Gastrocnemius medialis (tissue), 4 donors: ENCODE results near the gene STAMBP. TPM values are rescaled to one million over a fixed set of nuclear protein-coding genes. Genes with fewer than 3 reads are reported as not detected.
"Not testable (repeated sequence)": the region's sequence is repeated elsewhere in the genome, so short reads cannot be mapped to it uniquely, and the experiment has no call there.

Experiments used
- ATAC-seq, 2 donors: fragments of 150-250 bp; one replicate each; pipeline ENCODE4 v1.9.1; 2016
- DNase-seq, 2 donors: peaks; one replicate each; pipeline ENCODE4 v3.0.0-alpha.2; 2019
- H3K27ac ChIP-seq, 4 donors: fragments of 200-600 bp; sonication (generic); 1 replicate in 1 of 4; 2 replicates in 3 of 4; pipeline ENCODE4 v1.5.1; 2016 to 2018; ENCODE audit warnings: mild to moderate bottlenecking in 2 of 4, moderate library complexity in 1 of 4
- H3K27me3 ChIP-seq, 3 donors: fragments of 200-600 bp; sonication (generic) in 2 of 3; 1 replicate in 1 of 3; 2 replicates in 2 of 3; pipeline versions ENCODE4 v1.5.1 to v1.6.0; 2016 to 2019; ENCODE audit warnings: mild to moderate bottlenecking in 1 of 3, moderate library complexity in 1 of 3
- H3K36me3 ChIP-seq, 2 donors: fragments of 200-600 bp; sonication (generic) in 1 of 2; one replicate each; pipeline ENCODE4 v1.5.1; 2017 to 2018
- H3K4me1 ChIP-seq, 2 donors: fragments of 200-600 bp; sonication (generic) in 1 of 2; one replicate each; pipeline ENCODE4 v1.5.1; 2016 to 2017; ENCODE audit warnings: mild to moderate bottlenecking in 2 of 2
- H3K4me3 ChIP-seq, 4 donors: fragments of 200-600 bp; sonication (generic) in 3 of 4; 1 replicate in 1 of 4; 2 replicates in 3 of 4; pipeline ENCODE4 v1.5.1; 2016 to 2019; ENCODE audit warnings: mild to moderate bottlenecking in 2 of 4
- H3K9me3 ChIP-seq, 3 donors: fragments of 200-600 bp; sonication (generic) in 2 of 3; 1 replicate in 1 of 3; 2 replicates in 2 of 3; pipeline ENCODE4 v1.5.1; 2016 to 2019
- POLR2A ChIP-seq, 2 donors: fragments of 450-650 bp; IDR thresholded peaks; one replicate each; pipeline ENCODE4 v1.6.1; 2017; ENCODE audit warnings: antibody characterized with exemption in 2 of 2, mild to moderate bottlenecking in 2 of 2, moderate library complexity in 2 of 2
- in situ Hi-C, 4 donors: fragments of 200-750 bp; cut with MboI; loops; one replicate each; pipeline versions ENCODE4 v1.15.0 to v1.8.0; 2017; ENCODE audit warnings: low sequenced_read_pairs in 4 of 4
- intact Hi-C: fragments of 100-400 bp; cut with DNase I; formaldehyde crosslinking; loops from one replicate; pipeline ENCODE4 v1.15.1; 2023; ENCODE audit warnings: low total_unique reads
- total RNA-seq, 4 donors: library from RNA; depleted of rRNA; stranded (reverse); fragments of >200 nt; gene quantifications; one replicate each; pipeline versions ENCODE4 v1.1.0 to v1.2.3, GENCODE V29; 2016
- TF ChIP-seq, protein P1 (sequence below), 5 experiments: fragments of 450-650 bp in 3 of 5; fragments of 200-600 bp in 2 of 5; sonication (generic) in 2 of 5; IDR thresholded peaks in 4 of 5; conservative IDR thresholded peaks in 1 of 5; 1 replicate in 4 of 5; 2 replicates in 1 of 5; pipeline ENCODE4 v1.5.1; 2016 to 2019; ENCODE audit warnings: antibody characterized with exemption in 5 of 5, mild to moderate bottlenecking in 3 of 5, moderate library complexity in 3 of 5

Gene STAMBP
- total RNA-seq, 4 donors from 2014 or later = 38.0 to 85.4 (median 67.1) TPM

DNA sequence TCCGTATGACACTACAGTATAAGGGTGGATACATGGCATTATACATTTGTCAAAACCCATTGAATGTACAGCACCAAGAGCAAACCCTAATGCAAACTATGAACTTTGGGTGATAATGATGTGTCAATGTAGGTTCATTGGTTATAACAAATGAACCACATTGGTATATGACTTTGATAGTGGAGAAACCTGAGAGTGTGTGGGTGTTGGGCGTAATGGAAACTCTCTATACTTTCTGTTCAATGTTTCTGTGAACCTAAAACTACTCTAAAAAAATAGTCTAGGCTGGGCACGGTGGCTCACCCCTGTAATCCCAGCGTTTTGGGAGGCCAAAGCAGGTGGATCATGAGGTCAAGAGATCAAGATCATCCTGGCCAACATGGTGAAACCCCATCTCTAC lies 57.6 kb downstream of the STAMBP start:
- no peaks in the 10 kb centered on the region for H3K9me3 ChIP-seq
- TF ChIP-seq, protein P1, sequence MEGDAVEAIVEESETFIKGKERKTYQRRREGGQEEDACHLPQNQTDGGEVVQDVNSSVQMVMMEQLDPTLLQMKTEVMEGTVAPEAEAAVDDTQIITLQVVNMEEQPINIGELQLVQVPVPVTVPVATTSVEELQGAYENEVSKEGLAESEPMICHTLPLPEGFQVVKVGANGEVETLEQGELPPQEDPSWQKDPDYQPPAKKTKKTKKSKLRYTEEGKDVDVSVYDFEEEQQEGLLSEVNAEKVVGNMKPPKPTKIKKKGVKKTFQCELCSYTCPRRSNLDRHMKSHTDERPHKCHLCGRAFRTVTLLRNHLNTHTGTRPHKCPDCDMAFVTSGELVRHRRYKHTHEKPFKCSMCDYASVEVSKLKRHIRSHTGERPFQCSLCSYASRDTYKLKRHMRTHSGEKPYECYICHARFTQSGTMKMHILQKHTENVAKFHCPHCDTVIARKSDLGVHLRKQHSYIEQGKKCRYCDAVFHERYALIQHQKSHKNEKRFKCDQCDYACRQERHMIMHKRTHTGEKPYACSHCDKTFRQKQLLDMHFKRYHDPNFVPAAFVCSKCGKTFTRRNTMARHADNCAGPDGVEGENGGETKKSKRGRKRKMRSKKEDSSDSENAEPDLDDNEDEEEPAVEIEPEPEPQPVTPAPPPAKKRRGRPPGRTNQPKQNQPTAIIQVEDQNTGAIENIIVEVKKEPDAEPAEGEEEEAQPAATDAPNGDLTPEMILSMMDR (IDR thresholded peaks at IDR 0.05 in 4 of 5, conservative IDR thresholded peaks at IDR 0.05 in 1 of 5) = no peak
- TF ChIP-seq POLR2A (IDR thresholded peaks at IDR 0.05) = no peak
- H3K36me3 ChIP-seq = no peaks in the 10 kb centered on the region
- no peak overlapping the region for H3K4me3 ChIP-seq
- ATAC-seq (no peak), DNase-seq (no peak)
- no peak overlapping the region for H3K27ac ChIP-seq
- in situ Hi-C loops = no loop called here
- no peaks in the 10 kb centered on the region for H3K4me1 ChIP-seq
- intact Hi-C loops = no loop called here
- no peaks in the 10 kb centered on the region for H3K27me3 ChIP-seq

DNA sequence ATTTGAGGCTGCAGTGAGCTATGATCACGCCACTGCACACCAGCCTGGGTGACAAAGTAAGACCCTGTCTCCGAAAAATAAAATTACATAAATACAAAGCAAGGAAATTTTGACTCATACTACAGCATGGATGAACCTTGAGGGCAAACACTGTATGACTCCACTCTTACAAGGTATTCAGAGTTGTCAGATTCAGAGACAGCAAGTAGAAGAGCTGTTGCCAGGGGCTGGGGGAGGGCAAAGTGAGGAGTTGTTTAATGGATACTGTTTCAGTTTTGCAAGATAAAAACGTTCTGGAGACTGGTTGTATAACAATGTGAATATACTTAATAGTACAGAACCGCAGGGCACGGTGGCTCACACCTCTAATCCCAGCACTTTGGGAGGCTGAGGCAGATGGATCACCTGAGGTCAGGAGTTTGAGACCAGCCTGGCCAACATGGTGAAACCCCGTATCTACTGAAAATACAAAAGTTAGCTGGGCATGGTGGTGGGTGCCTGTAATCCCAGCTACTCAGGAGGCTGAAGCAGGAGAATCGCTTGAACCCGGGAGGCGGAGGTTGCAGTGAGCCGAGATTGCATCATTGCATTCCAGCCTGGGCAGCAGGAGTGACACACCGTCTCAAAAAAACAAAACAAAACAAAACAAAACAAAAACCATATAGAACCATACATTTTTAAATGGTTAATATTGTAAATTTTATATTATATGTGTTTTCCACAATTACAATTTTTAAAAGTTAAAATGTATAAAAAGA lies 59.0 kb downstream of the STAMBP start:
- H3K4me1 ChIP-seq, H3K9me3 ChIP-seq, H3K27ac ChIP-seq: not testable (repeated sequence)

GRCh38 chr2:73888388-73888787 lies 59.6 kb downstream of the STAMBP start:
- Histone ChIP-seq H3K4me3 (no peak overlapping the region), H3K27ac (no peak overlapping the region), H3K36me3 (no peaks in the 10 kb centered on the region), H3K27me3 (no peaks in the 10 kb centered on the region), H3K9me3 (no peaks in the 10 kb centered on the region), H3K4me1 (no peaks in the 10 kb centered on the region)
- no peak for ATAC-seq
- in situ Hi-C loops = no loop called here
- DNase-seq = no peak
- intact Hi-C loops = no loop called here
- TF ChIP-seq, protein P1 (IDR thresholded peaks at IDR 0.05 in 4 of 5, conservative IDR thresholded peaks at IDR 0.05 in 1 of 5) = no peak
- no peak for TF ChIP-seq POLR2A (IDR thresholded peaks at IDR 0.05)

More for the DNA sequence above, 59.0 kb downstream of the STAMBP start:
- ATAC-seq, H3K27me3 ChIP-seq, H3K4me3 ChIP-seq, intact Hi-C loops, in situ Hi-C loops, DNase-seq, H3K36me3 ChIP-seq: not testable (repeated sequence)

- TF ChIP-seq POLR2A (IDR thresholded peaks at IDR 0.05) = no peak
- TF ChIP-seq, protein P1 (IDR thresholded peaks at IDR 0.05 in 4 of 5, conservative IDR thresholded peaks at IDR 0.05 in 1 of 5) = no peak
- Histone ChIP-seq H3K4me1 (no peaks in the 10 kb centered on the region), H3K9me3 (no peaks in the 10 kb centered on the region), H3K27ac (no peak overlapping the region), H3K27me3 (no peaks in the 10 kb centered on the region), H3K4me3 (no peak overlapping the region), H3K36me3 (no peaks in the 10 kb centered on the region)
- DNase-seq (no peak), ATAC-seq (no peak)
- intact Hi-C loops (no loop called here), in situ Hi-C loops (no loop called here)
These were observed 60.4 kb downstream of the STAMBP start for GRCh38 chr2:73889206-73889605.

- no peaks in the 10 kb centered on the region for H3K4me1 ChIP-seq
- no peak overlapping the region for H3K27ac ChIP-seq
- H3K4me3 ChIP-seq = no peak overlapping the region
- in situ Hi-C loops = no loop called here
- no peak for DNase-seq
- H3K36me3 ChIP-seq = no peaks in the 10 kb centered on the region
- H3K27me3 ChIP-seq = no peaks in the 10 kb centered on the region
- H3K9me3 ChIP-seq = no peaks in the 10 kb centered on the region
- intact Hi-C loops = no loop called here
- no peak for ATAC-seq
- TF ChIP-seq, protein P1 (IDR thresholded peaks at IDR 0.05 in 4 of 5, conservative IDR thresholded peaks at IDR 0.05 in 1 of 5) = no peak
- no peak for TF ChIP-seq POLR2A (IDR thresholded peaks at IDR 0.05)
These were observed 61.7 kb downstream of the STAMBP start for GRCh38 chr2:73890301-73891092.
